CD4-positive, alpha-beta T cell treated with Interleukin-1 beta for 1 hour (primary cell): ENCODE results near the gene MRPL43.

Source experiments
- DNase-seq, 2 donors: peaks; one replicate each; pipeline ENCODE4 v3.0.0-alpha.2; 2020 to 2022

MRPL43 gene

DNA sequence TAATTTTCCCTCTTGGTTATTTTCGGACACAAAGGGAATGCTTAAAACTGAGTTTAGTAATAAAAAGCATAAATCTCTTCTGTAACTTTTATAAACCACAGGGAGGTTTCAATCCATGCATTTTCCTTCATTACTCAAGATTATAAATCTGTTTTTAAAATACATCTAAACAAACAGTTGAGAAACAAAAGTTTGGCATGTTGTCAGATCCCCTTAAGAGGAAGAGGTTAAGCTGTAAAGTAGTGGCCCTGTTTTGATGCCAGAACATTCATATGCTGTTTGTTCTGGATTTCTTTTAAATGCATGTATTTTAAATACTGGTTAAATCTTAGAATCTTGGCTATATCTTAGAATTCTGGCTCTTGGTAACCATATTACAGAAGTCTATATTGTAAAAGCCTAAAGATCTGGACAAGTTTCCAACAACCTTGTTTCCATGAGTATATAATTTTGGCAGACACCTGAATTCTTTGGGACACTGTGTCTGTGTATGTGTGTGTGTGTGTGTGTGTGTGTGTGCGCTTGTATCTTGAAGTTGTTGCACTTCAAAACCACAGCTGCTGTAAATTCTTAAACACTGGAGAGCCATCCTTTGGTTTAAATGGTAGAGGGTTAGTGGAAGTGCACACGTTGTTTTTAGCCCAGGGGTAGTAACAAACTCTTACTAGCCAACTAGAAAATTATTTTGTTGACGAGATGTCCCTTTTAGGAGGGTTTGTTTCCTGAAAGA lies 24.8 kb downstream of the MRPL43 start:
- no peak for DNase-seq

DNA sequence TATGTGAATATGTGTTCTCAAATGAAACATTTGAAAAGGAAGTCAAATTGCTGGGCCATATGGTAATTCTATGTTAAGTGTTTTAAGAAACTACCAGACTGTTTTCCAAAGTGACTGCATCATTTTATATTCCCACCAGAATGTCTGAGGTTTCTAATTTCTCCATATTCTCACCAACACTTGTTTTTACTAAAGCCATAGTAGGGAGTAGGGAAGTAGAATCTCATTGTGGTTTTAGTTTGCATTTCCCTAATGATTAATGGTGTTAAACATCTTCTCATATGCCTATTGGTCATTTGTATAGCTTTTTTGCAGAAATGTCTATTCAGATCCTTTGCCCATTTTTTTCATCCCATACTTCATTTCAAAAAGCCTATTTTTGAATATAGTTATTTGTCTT lies 27.0 kb downstream of the MRPL43 start:
- DNase-seq, result no peak

DNA sequence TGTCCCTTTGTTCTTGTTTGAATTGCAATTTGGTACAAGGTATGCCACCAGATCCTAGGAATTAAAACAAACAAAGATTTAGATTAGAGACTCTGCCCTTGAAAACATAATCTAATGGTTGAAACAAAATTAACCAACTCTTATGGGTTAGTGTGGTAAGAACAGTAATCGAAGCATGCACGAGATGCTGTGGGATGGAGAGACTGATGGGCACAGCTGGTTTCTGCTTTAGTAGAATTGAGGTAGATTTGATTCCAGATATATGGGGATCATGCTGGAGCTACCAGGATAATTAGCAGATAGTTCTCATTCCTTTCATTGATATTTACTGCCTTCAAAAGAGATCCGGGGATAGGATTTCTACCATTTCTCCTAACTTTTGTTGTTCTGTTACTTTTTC lies 38.4 kb downstream of the MRPL43 start:
- no peak for DNase-seq

DNA sequence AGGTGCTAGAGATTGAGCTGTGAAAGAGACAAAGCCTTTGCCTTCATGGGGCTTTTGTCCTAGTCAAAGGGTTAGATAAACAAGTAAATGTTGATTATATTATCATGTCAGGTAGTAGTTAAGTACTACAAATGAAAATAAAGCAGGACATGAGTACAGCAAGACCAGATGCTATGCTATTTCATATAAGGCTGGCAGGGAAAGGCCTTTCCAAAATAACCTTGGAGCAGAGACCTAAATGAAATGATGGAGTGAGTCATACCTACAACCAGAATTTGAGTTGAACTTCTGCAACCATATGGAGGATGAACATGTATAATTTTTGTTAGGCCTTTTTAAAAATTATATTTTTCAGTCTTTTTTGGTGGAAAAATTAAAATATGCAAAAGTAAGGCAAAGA lies 41.5 kb downstream of the MRPL43 start:
- no peak for DNase-seq

DNA sequence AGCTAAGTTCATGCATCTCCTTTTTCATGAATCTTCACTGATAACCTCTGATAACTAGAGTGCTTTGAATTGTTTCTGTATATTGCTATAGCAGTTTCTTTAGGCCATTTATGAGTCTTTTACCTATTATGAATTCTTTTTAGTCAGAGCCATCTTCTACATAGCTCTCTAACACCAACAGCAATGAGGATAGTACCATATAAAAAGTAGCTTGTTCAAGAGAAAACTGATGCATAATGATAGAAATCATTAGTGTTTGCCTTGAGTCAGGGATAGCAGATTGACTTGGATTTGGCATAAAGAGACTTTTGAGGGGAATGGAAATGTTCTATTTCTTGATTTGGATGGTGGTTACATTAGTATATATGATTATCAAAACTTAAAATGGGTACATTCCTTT lies 43.8 kb downstream of the MRPL43 start:
- DNase-seq, result no peak

DNA sequence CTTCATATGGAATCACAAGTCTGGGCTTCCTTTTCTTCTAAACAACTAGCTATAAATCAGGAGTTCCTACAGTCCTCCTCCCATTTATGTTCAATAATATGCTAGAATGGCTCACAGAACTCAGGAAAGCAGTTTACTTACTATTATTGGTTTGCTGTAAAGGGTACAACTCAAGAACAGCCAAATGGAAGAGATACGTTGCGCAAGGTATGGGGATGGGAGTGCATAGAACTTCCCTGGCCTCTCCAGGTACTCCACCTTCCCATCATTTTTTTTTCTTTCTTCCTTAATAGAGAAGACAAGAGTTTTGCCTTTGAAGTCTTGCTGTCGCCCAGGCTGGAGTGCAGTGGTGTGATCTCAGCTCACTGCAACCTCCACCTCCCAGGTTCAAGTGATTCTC lies 45.1 kb downstream of the MRPL43 start:
- no peak for DNase-seq

DNA sequence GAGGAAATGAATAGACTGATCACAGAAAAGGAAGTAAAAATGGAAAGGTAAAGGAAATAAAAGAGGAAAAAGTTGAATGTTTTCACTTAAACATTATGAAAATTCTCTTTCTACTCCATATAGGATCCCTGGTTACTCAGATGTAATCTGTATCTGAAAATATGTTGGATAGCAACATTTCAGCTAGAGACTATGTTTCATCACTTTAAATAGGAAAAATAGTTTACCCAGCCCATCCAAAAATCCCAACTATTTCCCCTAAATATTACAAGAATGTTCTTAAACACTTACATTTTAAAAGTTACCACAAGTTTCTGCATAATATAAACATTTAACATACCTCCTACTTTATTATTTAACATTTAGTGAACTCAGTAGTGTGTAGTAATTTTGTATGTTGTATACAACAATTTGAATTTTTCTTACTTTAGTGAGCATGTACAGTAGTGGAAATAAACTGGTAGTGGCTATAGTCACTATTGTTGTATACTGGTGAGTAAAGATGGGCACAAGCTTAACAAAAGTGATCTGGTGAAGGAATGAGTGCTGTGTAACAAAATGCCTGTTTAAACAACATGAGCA lies 47.4 kb downstream of the MRPL43 start:
- DNase-seq, result no peak
